ENCODE results near the gene NEUROD6. TPM values are rescaled to one million over a fixed set of nuclear protein-coding genes. Genes with fewer than 3 reads are reported as not detected.

The NEUROD6 gene
- total and polyA plus RNA-seq, 2 donors (not counting 3 experiments of a cell fraction or from before 2014, with no cell fraction given), result not detected

DNA sequence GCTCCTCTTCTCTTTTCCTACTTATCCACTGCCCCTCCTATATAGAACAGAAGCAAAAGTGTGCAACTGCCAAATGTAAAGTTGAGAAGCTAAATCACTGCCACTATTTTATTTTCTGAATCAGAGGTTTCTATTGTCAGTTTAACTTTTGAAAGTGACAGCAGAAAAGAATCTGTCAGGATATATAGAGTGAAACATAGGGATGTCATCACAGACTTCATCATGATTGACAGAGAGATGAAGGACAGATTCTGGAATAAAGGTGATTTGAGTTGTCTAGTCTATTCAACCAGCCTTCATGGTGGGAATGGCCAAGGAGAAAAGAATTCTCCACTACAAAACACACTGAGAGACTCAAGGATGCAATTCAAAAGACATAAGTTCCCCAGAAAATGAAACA is 19.9 kb downstream of the NEUROD6 start:
- H3K27ac ChIP-seq (ENCODE audit: insufficient read depth, low read depth, low read length), result no peak overlapping the region
- no peaks in the 10 kb centered on the region for H3K27me3 ChIP-seq (ENCODE audit: control insufficient read depth in 2 of 2, insufficient read depth in 2 of 2, low read length in 2 of 2)
- no peaks in the 10 kb centered on the region for H3K9me3 ChIP-seq (replicated peaks; ENCODE audit: control insufficient read depth, insufficient read depth, low read length)
- H3K4me1 ChIP-seq (ENCODE audit: control insufficient read depth, extremely low read depth, insufficient read depth, low read length), result no peaks in the 10 kb centered on the region
- ChIA-PET POLR2A (no interaction called here), CTCF (interaction anchor here (1.8 to 2.0 kb wide), 2 partner anchors 10 to 23 kb away, joined by 3 to 5 read pairs; no protein-coding TSS in a partner anchor)
- H3K9ac ChIP-seq (replicated peaks; ENCODE audit: extremely low read depth, insufficient read depth, low read length), result no peak overlapping the region
- DNase-seq (ENCODE audit: low read depth, low spot score) (no peak), FAIRE-seq (no peak)
- no peak overlapping the region for H2AFZ ChIP-seq (ENCODE audit: low read depth, low read length)
- BruUV-seq (replicated peaks), result no TSS peak
- H4K20me1 ChIP-seq (replicated peaks; ENCODE audit: control insufficient read depth, extremely low read depth, insufficient read depth, low read length), result no peaks in the 10 kb centered on the region
- TF ChIP-seq FOS (IDR thresholded peaks at IDR 0.05; ENCODE audit: borderline replicate concordance, insufficient read depth, low read length) (no peak), MYC (IDR thresholded peaks at IDR 0.05; ENCODE audit: low read depth, low read length) (no peak), GATA2 (IDR thresholded peaks at IDR 0.05; ENCODE audit: insufficient read depth, insufficient read length, low read depth, low read length) (no peak), POLR2A (IDR thresholded peaks at IDR 0.05; ENCODE audit: low read depth, low read length) (no peak), EZH2 (IDR thresholded peaks at IDR 0.05; ENCODE audit: borderline replicate concordance, low read depth, low read length, severe bottlenecking) (no peak), POLR2AphosphoS5 (IDR thresholded peaks at IDR 0.05; ENCODE audit: insufficient read depth, low read depth, low read length) (no peak), JUN (IDR thresholded peaks at IDR 0.05; ENCODE audit: borderline replicate concordance, insufficient read depth, insufficient read length, low read depth) (no peak)
- TF ChIP-seq, protein P1, sequence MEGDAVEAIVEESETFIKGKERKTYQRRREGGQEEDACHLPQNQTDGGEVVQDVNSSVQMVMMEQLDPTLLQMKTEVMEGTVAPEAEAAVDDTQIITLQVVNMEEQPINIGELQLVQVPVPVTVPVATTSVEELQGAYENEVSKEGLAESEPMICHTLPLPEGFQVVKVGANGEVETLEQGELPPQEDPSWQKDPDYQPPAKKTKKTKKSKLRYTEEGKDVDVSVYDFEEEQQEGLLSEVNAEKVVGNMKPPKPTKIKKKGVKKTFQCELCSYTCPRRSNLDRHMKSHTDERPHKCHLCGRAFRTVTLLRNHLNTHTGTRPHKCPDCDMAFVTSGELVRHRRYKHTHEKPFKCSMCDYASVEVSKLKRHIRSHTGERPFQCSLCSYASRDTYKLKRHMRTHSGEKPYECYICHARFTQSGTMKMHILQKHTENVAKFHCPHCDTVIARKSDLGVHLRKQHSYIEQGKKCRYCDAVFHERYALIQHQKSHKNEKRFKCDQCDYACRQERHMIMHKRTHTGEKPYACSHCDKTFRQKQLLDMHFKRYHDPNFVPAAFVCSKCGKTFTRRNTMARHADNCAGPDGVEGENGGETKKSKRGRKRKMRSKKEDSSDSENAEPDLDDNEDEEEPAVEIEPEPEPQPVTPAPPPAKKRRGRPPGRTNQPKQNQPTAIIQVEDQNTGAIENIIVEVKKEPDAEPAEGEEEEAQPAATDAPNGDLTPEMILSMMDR (IDR thresholded peaks at IDR 0.05; ENCODE audit: extremely low read depth in 1 of 2, insufficient read depth in 1 of 2, low read depth in 1 of 2, low read length in 2 of 2), result no peak
- TF ChIP-seq, protein P2, sequence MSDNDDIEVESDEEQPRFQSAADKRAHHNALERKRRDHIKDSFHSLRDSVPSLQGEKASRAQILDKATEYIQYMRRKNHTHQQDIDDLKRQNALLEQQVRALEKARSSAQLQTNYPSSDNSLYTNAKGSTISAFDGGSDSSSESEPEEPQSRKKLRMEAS (IDR thresholded peaks at IDR 0.05; ENCODE audit: insufficient read depth, insufficient read length), result no peak
- no peaks in the 10 kb centered on the region for H3K36me3 ChIP-seq (ENCODE audit: control insufficient read depth in 2 of 2, extremely low read depth in 1 of 2, insufficient read depth in 2 of 2, low read length in 2 of 2)
- no peaks in the 10 kb centered on the region for H3K9me1 ChIP-seq (replicated peaks; ENCODE audit: control insufficient read depth, extremely low read depth, insufficient read depth, low read length)
- H3K4me3 ChIP-seq (replicated peaks in 1 of 3; ENCODE audit: insufficient read depth in 1 of 3, low read depth in 1 of 3, low read length in 3 of 3), result no peak overlapping the region
- dilution Hi-C loops (cut with MboI; ENCODE audit: extremely low pct_ligation_motif_present, low sequenced_read_pairs), result no loop called here
- H3K4me2 ChIP-seq (ENCODE audit: insufficient read depth, low read length), result no peak overlapping the region
- no peaks in the 10 kb centered on the region for H3K79me2 ChIP-seq (ENCODE audit: control insufficient read depth, insufficient read depth, low read length)
- intact Hi-C loops (cut with micrococcal nuclease), result no loop called here

Measured in endothelial cell of umbilical vein (primary cell).